Dedifferentiated amniotic fluid mesenchymal stem cell (primary cell): Measurements from ENCODE around the gene SHC4.
"Not testable (repeated sequence)": the region's sequence is repeated elsewhere in the genome, so short reads cannot be mapped to it uniquely, and the experiment has no call there.

Experiments
- DNase-seq: peaks from one replicate; pipeline ENCODE4 v3.0.0-alpha.2; 2016; ENCODE audit errors: extremely low spot score

Gene SHC4

DNA sequence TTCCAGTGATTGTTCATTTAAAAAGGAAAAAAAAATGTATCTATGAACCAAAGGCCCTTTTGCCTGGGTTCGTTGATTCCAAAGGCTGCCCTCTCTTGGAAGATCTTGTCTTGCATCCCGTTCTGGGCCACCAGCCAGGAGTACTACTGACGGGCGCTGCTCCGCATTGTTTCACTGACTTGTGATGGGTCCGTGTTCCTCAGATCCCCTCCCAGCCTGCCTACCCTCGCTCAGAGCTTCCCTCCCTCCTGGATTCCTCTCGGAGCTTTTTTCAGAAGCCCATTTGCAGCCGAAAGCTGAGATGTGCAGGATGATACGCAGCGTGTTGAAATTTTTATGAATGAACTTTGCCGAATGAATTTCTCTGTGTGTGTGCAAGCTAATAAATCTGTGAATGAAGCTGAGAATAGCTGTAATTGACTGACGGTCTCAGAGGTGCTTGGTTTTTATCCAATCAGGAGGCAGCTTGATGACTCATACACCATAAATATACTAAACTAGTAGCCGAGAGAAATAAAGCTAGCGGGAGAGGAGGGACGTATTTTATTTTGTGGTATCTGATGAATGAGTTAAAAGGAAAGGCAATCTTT is at the start of gene SHC4:
TSS of gene SHC4 (minus strand) at position 396 of the 590 bp plus-strand sequence. CDS start 904 bp downstream, outside the sequence.
- DNase-seq = peak; percentile 69

DNA sequence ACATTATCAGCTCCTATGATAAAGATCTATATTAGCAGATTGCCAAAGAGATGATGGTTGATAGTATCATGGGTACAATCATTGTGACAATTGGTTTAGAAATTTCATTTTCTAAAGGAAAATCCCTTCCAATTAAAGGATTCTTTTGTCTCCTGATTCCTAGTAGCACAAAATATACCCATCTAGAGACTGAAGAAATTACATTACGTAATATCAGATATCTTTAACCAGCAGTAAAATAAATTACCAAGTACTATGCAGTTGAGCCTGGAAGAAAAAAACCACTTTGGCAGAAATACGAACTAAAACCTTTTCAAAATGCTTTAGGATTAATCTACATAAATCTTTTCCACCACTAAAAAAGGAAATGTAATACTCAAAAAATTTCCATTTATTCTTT is 35.6 kb upstream of the SHC4 start:
- no peak for DNase-seq

DNA sequence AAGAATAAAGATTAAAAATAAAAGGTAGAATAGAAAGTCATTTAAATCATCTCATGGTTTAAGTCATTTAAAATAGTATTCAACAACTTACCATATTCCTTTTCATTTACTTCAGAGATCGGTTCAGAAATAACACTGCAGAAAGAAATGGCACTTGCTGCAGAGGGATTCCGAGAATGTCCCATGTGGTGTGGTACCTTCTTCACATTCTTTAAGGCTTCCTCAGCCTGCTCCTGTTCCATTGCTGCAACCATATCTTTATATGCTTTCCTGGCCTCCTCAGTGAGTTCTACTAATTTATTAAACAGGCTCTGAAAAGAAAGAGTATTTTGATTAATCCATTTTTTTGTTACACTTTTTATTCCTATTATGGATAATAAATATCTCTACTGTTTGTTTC is 32.6 kb upstream of the SHC4 start:
- no peak for DNase-seq

GRCh38 chr15:48993380-48993779 is 29.7 kb upstream of the SHC4 start:
- DNase-seq = no peak

GRCh38 chr15:48992545-48992944 is 28.8 kb upstream of the SHC4 start:
- no peak for DNase-seq

DNA sequence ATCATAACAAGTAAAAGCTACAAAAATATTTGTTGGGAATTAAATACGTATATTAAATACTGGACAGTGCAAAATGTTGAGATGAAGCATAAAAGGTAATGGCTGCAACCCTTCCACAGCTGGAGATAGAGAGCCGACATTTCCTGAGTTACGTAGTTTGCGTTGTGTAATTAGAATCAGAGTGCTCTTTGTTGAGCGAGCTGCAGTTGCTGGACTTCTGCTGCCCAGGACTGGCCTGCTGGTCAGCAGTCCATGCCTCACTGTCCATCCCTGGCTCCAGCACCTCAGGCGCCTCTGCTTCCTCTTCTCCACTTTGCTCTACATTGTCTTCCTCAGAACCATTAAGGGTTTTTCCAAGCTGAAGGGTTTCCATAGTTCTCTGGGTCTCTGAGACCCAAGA is 28.4 kb upstream of the SHC4 start:
- DNase-seq = no peak

GRCh38 chr15:48989170-48989569 is 25.5 kb upstream of the SHC4 start:
- DNase-seq = no peak

DNA sequence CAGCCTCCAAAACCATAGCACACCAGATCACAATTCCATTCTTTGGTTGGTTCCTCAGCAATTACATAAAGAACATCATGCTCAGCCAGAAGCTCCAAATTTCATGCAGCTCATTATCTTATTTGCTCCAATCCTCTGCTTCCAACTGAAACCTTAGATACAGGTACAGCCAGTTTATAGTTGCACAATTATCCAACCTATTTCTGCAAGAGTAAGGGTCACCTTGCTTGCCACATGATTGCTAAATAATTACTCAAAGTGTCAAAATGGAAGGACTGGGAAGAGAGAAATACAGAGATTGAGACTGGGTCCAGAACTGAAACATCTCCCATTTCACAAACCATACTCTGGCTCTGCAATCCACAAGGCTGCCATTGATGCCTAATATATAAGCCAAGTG is 23.4 kb upstream of the SHC4 start:
- DNase-seq = no peak

- no peak for DNase-seq
These were observed 22.5 kb upstream of the SHC4 start for GRCh38 chr15:48986240-48986639.

- DNase-seq = no peak
These were observed 21.8 kb upstream of the SHC4 start for GRCh38 chr15:48985516-48985915.

DNA sequence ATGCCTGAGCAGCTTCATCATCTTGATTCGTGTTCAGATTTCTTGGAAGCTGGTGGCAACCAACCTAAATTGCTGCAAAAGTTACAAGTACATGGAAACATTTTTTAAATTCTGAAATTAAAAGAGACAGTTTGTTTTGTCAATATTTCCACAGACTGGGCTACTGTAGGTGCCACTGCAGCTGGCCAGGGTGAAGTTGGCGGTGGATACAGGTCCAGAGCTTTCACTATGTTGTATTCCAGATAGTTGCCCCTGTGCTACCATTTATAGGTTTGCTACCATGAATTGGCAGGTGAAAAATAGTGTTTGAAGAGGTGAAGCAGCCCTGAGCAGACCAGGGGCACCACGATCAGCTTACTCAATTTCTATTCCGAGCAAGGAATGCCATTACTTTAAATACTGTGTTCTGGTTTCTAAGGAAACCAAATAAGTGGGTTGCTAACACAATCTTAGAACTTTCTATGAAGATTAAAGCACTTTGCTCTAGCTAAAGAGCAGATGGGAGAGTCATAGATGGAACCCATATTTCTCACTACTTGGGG is 21.2 kb upstream of the SHC4 start:
- peak; percentile 38 for DNase-seq

- no peak for DNase-seq
These were observed 20.4 kb upstream of the SHC4 start for GRCh38 chr15:48984021-48984710.

DNA sequence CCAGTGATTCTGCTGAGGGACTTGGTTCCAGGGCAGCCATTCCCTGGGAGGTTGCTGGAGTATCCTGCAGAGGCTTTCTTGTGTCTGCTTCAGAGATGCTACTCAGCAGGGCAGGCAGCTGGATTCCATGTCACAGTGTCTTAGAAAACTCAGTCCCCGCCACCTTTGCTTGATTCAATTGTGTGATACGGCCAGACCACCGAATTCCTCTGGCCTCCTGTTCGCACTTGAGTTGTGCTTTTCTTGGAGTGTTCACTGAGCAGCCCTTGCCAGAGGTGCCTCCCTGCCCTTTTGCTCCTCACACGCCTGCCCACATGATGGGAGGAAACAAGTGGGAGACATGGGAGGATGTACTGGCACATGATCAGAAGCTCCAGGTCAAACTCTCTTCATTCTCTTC is 19.6 kb upstream of the SHC4 start:
- no peak for DNase-seq

DNA sequence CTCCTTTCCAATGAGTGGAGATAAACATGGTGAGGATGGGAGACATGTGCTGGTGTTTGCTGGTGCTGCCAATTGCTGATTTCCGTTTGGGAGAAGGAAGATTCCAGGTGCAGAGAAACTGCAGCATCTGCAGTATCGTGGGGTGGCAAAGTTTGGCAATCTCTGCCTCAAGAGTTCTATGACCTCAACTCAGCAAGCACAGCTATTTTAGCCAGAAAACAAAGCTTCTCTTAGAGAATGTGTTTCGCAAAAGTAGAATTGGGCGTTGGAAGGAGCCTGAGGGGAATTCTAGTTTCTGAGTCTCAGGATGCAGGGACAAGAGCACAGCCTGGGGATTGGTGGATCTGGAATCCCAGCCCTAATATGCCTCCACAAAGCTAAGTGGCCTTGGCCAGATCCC is 18.2 kb upstream of the SHC4 start:
- DNase-seq = no peak

DNA sequence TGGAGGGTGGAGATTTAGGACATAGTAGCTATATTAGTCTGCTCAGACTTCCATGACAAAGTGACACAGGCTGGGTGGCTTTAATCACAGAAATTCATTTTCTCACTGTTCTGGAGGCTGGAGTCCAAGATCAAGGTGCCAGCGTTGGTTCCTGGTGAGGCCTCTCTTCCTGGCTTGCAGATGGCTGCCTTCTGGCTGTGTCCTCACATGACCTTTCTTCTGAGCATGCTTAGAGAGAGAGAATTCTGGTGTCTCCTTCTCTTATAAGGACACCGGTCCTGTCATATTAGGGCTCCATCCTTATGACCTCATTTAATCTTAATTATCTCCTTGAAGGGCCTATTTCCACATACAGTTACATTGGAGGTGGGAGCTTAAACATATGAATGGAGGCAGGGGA is 14.9 kb upstream of the SHC4 start:
- no peak for DNase-seq

DNA sequence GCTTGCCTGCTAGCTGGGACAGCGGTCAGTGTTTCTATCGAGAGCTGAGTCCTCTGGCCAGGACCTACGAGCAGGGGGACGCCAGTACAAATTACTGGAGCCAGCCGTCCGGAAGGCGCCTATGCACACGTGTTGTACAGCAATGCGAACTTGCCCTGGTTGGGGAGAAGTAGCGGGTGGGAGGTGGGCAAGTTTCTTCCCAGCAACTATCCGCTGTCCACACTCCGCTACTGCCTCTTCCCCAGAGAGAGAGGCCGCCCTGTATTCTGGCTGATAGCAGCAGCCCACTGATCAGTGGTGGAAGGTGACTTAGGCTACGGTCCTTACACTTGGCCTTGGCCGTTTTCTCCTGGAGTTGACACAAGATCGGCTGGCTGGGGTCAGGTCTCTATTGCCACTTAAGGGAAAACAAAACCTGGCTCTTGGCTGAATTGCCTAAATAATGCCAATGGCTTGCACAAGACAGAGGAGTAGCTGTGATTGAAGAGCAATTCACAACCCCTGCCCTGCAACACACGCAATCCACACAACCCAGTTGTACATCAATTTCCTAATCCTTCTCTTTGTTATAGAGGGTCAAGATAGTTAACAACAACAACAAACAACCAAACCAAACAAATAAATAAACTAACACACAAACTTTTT is 12.8 kb upstream of the SHC4 start:
- DNase-seq = no peak

- peak; percentile 66 for DNase-seq
These were observed 12.0 kb upstream of the SHC4 start for GRCh38 chr15:48975472-48976419.

GRCh38 chr15:48974882-48975281 is 11.2 kb upstream of the SHC4 start:
- DNase-seq = no peak

GRCh38 chr15:48972750-48973503 is 9.2 kb upstream of the SHC4 start:
- DNase-seq = no peak

GRCh38 chr15:48970926-48971325 is 7.2 kb upstream of the SHC4 start:
- DNase-seq = not testable (repeated sequence)

DNA sequence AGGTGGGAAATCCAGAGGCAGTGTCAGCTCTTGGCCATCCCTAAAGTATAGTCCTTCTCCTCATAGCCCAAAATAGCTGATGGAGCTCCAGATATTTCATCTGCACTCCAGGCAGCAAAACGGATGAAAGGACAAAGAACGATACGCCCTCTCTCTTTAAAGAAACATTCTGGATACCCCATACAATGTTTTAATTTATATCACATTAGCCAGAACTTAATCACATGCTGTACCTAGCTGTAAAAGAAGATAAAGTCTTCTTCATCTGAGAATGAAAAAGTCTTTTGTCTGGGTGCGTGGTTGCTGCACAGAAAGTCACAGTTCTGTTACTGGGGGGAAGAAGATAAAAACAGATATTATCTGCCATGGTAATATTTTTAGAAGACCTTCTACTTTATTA is 4.3 kb upstream of the SHC4 start:
- no peak for DNase-seq
